HL-60/S4 (cell line): ENCODE data around the gene PARD6B.
"Not testable (repeated sequence)": the region's sequence is repeated elsewhere in the genome, so short reads cannot be mapped to it uniquely, and the experiment has no call there.

Experiments used
- in situ Hi-C: fragments of 300-500 bp; cut with MboI; formaldehyde crosslinking; loops from 2 replicates; pipeline ENCODE4 v1.14.3; 2022; ENCODE audit warnings: low sequenced_read_pairs

The PARD6B gene

DNA sequence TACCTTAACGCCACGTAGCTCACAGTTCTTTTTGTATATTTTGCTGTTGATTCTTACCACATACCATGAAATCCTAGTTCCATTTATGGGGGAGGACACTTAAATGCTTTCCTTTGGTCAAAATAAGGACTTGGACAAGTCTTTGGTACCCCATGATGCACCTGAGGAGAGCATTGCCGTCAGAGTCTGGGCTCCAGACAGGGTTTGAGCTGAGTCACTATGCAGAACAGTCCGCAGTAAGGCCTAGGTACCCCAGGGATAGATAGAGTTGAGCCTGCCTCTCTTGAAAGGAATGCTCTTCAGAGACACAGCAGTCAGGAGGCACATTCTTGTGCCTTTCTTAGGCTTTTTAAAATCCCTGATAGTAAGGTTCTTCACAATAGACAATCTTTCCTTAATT lies 6.0 kb downstream of the PARD6B start:
- in situ Hi-C loops: no loop called here

DNA sequence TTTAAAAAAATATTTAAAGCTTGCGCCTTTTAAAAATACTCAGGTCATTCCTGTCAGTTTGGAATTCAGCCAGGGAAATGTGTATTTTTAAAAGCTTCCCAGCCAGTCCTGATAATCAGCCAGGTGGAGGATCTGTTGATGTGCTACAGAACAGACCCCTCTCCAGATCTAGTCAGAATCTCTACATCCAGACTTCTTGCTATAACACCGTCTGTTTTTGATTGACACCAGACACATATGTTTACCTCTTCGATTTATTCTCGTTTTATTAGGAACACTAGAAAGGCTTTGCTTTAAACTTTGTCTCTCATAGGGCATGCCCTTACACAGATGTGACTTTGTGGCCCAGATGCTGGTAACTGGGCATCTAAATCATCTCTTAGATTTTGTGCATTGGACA lies 11.7 kb downstream of the PARD6B start:
- in situ Hi-C loops: no loop called here

DNA sequence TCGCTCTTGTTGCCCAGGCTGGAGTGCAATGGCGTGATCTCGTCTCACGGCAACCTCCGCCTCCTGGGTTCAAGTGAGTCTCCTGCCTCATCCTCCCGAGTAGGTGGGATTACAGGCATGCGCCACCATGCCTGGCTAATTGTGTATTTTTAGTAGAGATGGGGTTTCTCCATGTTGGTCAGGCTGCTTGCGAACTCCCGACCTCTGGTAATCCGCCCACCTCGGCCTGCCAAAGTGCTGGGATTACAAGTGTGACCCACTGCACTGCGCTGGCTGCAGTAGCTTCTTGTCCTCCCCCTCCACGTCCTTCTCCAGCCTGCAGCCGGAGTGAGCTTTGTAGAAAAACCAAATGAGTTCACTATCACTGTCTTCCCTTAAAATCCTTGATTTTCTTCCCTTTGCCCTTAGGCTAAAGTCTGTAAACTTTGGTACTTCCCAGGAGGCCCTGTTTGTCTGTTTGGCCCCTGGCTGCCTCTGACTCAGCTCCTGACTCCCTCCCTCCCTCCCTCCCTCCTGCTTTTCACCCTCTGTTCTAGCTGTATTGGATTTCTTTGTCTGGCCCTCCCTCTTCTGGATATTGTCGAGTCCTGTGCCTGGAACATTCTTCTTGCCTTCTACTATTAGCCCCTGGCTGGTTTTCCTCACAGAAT lies 12.9 kb downstream of the PARD6B start:
- in situ Hi-C loops: no loop called here

DNA sequence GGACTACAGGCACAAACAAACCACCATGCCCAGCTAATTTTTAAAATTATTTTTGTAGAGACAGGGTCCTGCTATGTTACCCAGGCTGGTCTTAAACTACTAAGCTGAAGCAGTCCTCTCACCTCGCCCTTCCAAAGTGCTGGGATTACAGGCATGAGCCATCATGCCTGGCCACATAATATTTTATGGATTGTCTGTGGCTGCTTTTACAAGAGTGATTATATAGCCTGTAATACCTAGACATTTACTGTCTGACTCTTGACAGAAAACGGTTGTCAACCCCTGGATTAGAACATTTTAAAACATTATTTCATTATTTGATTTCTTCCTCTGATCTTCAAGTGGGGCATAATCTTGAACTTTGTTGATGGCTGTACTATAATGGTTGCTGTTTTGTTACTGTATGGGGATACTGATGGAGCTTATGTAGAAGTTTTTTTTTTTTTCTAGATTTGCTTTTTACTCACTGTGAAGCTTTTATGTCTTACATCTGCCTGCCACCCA lies 14.3 kb downstream of the PARD6B start:
- in situ Hi-C loops: no loop called here

DNA sequence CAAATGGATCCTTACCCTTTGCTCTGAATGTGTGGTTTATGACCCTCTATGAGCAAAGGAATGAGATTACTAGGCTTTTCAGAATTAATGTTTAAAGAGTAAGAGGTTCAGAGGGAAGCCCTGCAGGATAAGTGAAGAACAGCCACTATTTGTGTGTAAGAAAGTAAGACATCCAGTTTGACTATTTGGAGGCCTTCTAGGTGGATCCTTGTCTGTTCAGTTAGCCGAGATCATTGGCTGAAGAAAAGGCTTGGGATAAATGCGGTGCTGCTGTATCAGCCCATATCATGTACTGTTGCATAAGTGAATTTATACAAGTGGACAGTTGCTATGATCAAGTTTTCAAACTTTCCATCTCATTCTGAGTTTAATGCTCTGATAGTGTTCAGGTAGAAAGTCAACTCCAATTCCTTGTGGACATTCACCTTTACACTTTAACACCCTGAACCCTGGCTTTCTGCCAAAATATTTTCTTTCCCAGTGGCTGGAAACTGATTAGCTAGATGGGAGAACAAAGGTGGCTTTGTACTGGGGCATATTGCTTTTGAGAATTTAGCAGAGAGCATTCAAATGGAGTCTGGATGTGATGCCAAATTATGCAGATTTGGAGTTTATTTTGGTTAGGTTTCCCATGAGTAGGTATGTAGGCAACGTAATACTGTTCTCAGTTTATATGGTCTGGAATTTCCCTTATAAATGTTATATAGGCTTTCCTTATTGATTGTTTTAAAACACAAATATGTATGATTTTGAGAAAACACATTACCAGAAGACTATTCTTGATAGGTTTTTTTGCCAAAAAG lies 15.0 kb downstream of the PARD6B start:
- in situ Hi-C loops: no loop called here

DNA sequence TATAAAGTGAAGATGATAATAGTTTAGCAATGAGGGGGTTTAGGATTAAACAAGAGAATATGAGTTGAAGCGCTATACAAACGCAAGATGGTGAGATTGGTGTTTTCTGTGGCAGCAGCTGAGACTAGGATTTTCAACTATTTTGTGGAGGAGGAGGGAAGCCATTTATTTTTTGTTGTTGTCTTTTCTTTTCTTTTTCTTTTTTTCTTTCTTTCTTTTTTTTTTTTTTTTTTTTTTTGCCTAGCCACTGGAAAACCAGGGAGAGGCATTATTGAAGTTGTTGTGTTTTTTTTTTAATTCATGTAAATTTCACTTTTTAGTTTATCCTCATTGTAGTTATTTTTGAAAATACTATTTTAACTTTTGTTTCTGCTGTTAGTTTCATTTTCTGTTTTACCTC lies 15.9 kb downstream of the PARD6B start:
- in situ Hi-C loops: no loop called here

DNA sequence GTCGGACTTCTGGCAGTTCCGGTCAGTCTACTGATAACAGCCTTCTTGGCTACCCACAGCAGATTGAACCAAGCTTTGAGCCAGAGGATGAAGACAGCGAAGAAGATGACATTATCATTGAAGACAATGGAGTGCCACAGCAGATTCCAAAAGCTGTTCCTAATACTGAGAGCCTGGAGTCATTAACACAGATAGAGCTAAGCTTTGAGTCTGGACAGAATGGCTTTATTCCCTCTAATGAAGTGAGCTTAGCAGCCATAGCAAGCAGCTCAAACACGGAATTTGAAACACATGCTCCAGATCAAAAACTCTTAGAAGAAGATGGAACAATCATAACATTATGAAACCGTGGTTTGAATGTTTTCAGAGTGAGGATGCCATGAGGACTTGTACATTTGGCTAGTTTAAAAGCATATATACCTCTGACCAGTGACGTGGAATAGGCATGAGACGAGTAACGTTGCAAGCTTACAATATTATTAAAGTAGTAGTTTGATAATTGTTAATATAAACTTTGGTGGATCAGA lies 18.8 kb downstream of the PARD6B start:
- in situ Hi-C loops: no loop called here

DNA sequence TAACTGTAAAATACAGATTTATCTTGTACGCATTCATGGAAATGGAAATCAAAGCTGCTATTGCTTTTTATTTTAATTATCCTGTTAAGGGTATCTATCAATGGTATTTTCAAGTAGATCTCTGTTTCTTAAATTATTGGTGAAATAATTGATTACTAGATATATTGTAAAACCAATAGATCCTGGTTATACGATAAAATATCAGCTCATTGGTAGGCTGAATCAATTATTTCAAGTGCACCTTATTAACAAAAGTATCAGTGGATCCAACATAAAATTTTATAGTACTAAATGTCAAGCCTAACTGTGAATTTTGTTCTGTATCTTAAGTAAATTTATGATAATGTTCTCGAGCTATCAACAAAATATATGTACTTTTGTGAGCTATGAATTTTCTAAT lies 21.8 kb downstream of the PARD6B start:
- in situ Hi-C loops: no loop called here

DNA sequence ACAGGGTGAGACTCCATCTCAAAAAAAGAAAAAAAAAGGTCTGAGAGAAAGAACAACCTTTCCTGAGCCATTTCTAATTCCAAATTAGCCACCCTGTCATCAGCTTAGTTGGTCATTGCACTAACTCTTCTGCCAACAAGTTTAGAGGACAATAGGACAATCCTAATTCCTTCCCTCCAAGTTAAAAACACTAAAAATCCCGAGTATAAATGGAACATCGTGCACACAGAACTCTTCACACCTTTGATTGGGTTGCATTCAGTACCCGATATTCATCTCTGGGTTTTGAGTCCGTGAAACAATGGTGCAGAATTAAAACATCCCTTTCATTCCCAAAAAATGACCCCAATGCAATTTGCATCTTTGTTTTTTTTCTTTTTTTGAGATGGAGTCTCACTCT lies 23.0 kb downstream of the PARD6B start:
- in situ Hi-C loops: no loop called here

DNA sequence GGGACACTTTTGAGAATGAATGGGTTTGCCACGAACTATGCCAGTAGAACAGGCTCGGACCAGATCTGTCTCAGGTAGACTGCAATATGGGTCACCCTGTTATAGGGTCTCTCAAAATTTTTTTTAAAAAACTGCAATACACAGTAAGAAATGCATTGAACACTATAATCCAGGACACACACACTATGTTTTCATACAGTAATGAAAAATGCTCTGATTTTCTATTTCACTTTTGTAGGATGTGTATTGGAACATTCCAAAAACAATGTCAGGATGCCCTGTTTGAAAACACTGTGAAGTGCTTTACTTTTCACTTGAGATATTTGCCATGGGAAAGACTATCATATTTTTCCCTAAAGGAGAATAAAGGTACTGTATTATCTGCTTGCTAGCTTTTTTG lies 25.1 kb downstream of the PARD6B start:
- in situ Hi-C loops: no loop called here

DNA sequence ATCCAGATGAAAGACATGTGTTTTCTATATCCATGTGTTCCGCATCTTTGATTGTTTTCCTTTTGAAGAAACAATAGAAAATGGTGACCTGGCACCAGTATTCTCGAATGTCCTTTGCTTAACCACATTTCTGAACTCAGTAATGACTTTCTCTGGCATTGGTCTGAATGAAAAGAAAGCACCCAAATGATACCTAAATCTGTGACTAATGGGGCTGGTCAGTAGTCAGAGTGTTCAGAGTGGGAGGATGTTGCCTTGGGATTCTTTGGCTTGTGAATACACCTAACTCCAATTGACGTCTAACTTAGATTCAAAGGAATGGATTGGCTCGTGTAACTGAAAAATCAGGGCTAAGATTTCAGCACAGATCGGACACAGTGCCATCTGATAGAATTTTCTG lies 27.1 kb downstream of the PARD6B start:
- in situ Hi-C loops: no loop called here

DNA sequence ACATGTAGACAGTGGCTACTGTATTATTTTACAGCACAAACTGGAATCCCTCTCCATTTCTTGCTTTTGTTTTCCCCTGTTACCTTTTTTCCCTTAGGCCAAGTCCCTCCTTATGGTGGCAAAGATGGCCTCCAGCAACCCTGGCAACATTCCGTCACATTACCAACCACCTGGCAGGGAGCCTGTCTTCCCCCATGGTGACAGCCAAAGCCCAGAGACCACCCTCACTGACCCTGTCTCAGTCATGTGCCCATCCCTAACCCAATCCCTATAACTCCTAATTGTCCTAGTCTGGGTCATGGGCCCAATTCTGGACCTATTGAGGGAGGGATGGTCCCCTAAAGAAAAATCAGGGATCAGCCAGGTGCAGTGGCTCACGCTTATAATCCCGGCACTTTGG lies 27.6 kb downstream of the PARD6B start:
- in situ Hi-C loops: no loop called here

DNA sequence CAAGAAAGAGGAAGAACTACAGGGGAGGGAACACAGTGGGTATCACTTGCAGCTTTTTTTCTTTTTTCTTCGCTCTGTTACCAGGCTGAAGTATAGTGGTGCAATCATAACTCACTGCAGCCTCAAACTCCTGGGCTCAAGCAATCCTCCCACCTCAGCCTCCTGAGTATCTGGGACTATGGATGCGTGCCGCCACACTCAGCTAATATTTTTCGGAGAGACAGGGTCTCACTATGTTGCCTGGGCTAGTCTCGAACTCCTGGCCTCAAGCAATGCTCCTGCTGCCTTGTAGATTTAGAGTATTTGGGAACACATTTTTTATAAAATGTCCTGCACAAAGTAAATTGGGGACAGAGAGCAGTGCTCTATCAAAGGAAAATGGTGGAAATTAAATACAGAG lies 28.3 kb downstream of the PARD6B start:
- in situ Hi-C loops: no loop called here

DNA sequence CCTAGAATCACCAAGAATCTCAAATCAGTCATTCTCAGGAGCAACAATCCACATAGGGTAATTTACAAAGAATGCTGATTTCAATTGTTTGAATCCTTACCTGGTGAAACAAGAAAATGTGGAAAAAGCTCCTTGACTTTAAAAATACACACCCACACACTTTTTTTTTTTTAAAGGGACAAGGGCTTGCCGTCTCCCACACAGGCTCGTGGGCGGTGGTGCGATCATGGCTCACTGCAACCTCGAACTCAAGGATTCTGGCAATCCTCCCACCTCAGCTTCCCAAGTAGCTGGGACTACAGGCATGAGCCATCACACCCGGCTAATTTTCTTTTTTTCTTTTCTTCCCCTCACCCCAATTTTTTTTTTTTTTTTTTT lies 30.7 kb downstream of the PARD6B start:
- in situ Hi-C loops: no loop called here

DNA sequence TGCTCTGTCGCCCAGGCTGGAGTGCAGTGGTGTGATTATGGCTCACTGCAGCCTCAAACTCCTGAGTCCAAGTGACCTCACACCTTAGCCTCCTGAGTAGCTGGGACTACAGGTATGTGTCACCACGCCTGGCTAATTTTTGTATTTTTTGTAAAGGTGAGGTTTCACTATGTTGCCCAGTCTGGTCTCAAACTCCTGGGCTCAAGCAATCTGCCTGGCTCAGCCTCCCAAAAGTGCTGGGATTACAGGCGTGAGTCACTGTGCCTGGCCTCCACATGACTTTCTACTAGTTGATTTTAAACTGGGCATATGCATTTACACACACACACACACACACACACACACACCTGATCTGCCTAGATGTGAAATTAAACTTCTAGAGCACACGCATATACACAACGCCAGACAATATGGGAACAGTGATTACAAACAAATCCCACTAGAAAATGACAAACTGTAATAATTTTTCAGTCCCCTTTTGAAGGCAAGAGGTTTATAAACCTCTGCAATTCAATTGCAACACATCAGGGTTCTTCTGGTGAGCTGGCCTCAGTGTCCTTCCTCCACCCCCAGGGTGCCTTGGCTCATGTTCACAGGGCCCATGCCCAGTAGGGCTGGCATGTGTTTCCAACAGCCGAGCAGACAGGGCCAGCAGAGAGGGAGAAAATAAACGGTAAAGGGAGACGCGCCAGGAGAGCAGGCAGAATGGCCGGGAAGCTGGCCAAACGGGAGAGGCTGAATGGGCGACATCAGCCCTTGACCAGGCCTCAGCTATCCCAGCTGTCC lies 31.2 kb downstream of the PARD6B start:
- in situ Hi-C loops: no loop called here

DNA sequence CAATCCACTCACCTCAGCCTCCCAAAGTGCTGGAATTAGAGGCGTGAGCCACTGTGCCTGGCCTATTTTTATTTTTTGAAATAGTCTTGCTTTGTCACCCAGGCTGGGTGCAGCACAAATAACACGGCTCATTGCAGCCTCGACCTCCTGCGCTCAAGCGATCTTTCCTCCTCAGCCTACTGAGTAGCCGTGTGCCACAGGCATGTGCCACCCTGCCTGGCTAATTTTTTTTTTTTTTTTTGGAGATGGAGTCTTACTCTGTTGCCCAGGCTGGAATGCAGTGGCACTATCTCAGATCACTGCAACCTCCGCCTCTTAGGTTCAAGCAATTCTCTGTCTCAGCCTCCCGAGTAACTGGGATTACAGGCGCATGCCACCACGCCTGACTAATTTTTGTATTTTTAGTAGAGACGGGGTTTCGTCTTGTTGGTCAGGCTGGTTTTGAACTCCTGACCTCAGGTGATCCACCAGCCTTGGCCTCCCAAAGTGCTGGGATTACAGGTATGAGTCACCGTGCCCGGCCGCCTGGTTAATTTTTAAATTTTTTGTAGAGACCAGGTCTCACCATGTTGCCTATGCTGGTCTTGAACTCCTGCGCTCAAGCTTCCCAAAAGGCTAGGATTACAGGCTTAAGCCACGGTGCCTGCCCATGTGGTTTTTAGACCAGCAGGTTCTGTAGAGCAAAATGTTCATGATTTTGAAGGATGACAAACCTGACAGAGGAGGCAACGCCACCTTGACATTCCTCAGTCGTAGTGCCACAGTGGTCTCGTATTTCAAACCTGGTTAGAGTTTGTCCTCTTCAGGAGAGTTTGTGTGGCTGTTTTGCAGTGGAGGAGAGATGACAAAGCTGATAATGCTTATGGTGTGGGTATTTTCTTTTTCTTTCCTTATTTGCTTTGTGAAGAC lies 32.4 kb downstream of the PARD6B start:
- in situ Hi-C loops: not testable (repeated sequence)

DNA sequence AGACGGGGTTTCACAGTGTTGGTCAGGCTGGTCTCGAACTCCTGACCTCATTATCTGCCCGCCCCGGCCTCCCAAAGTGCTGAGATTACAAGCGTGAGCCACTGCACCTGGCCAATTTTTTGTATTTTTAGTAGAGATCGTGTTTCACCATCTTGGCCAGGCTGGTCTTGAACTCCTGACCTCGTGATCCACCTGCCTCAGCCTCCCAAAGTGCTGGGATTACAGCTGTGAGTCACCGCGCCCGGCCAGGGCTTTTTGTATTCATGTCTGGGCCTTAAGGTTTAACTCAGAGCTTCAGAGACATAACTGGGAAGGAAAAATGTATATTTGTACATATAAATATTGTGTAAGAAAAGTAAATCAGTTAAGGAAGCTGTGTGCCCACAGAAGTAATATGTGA lies 33.9 kb downstream of the PARD6B start:
- in situ Hi-C loops: not testable (repeated sequence)

DNA sequence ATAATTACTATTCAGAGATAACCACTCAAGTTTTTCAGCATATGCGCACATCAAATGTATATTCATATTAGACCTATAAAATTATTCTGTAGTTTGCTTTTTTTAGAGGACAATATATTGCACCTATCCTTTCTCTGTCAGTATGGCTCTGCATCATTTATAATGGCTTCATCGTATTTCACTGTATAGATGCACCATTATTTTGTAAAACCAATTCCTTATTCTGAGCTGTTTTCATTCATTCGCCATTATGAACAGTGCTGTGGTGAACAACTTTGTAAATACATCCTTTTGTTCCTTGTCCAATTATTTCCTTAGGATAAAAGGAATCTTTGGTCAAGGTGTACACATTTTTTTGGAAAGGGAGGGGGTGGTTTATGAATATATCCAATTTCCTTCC lies 34.3 kb downstream of the PARD6B start:
- in situ Hi-C loops: no loop called here

DNA sequence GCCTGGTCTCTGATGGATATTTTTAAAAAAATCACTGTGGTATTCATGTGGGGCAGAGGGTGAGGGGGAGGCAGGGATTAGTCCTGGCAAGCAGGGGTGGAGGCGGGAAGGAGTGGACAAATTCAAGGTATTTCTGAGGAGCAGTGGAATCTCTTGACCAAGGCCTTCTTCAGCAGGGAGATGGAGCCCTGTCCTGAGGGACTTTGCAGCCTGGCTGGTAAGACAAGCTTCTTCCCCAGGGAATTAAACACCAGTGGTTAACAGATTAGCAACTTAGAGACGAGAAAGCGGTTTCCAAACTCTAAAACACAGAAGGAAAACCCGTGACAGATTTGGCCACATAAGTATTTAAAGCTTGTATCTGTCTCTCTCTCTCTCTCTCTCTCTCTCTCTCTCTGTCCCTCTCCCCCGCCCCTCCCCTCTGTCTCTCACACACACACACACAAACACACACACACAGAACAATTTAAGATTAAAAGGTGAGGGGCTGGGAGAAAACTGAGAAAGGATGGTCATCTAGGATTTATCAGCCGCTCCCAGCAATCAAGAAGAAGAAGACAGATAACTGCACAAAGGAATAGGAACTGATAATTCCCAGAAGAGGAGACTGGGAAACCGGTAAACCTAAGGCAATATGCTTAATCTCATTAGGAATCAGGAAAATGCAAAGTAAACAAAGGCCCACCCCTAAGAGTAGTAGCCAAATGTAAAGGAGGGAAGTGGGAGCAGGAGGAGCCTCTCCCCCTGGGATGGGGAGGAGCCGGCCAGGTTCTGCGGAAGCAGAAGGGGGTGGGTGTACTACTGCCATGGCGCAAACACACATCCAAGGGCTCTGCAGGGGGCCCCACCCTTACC lies 35.8 kb downstream of the PARD6B start:
- in situ Hi-C loops: not testable (repeated sequence)

DNA sequence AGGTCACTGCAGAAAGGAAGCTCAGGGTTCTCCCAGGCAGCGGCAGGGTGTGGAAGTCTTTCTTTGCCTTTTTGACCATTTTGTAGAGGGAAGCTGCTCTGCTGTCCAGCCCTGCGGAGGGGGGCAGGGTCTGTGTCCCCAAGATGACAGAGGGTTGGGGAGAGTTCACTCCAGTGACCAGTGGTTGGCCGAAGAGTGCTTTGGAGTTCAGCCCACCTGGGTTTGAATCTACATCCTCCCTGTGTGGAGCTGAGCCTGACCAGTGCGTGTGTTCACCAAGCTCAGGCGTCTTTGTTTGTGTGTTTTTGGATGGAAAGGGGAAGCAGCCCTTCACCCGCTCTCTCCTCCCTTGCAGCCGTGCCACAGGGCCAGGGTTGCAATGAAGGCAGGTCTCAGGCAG lies 37.6 kb downstream of the PARD6B start:
- in situ Hi-C loops: not testable (repeated sequence)
